IPS-20b (cell line): ENCODE data around the gene GOLGB1.

ENCODE experiments used
- H3K27ac ChIP-seq: one replicate; pipeline ENCODE4 v1.5.1; 2013; ENCODE audit warnings: low read length
- H3K27me3 ChIP-seq: 2 replicates; pipeline ENCODE4 v1.6.1; 2013; ENCODE audit warnings: mild to moderate bottlenecking, low read length, inconsistent platforms; ENCODE audit not compliant: insufficient read depth
- H3K36me3 ChIP-seq: 2 replicates; pipeline ENCODE4 v1.6.1; 2013; ENCODE audit warnings: low read depth, mild to moderate bottlenecking, inconsistent platforms, low read length, moderate library complexity; ENCODE audit not compliant: insufficient read depth
- H3K4me1 ChIP-seq: 2 replicates; pipeline ENCODE4 v1.6.1; 2013; ENCODE audit warnings: mild to moderate bottlenecking, control low read depth, inconsistent platforms, low read length, moderate library complexity; ENCODE audit not compliant: insufficient read depth
- H3K4me3 ChIP-seq: 2 replicates; pipeline ENCODE4 v1.5.1; 2013; ENCODE audit warnings: mild to moderate bottlenecking, low read length, inconsistent platforms
- H3K9ac ChIP-seq: 2 replicates; pipeline ENCODE4 v1.6.1; 2013; ENCODE audit warnings: low read depth, mild to moderate bottlenecking, inconsistent platforms, low read length, moderate library complexity
- H3K9me3 ChIP-seq: 2 replicates; pipeline ENCODE4 v1.6.1; 2013; ENCODE audit warnings: mild to moderate bottlenecking, low read depth, low read length, inconsistent platforms; ENCODE audit not compliant: insufficient read depth

The GOLGB1 gene

GRCh38 chr3:121667333-121667732 lies 82.2 kb downstream of the GOLGB1 start:
- Histone ChIP-seq H3K4me1 (no peaks in the 10 kb centered on the region), H3K4me3 (no peak overlapping the region)

GRCh38 chr3:121665488-121665887 lies 84.1 kb downstream of the GOLGB1 start:
- Histone ChIP-seq H3K27ac (no peak overlapping the region), H3K27me3 (no peaks in the 10 kb centered on the region), H3K4me1 (no peaks in the 10 kb centered on the region), H3K36me3 (peaks cover 72% of the 10 kb centered on the region), H3K9me3 (no peaks in the 10 kb centered on the region), H3K4me3 (no peak overlapping the region), H3K9ac (no peak overlapping the region)

More at GRCh38 chr3:121667333-121667732, 82.2 kb downstream of the GOLGB1 start:
- no peak overlapping the region for H3K27ac ChIP-seq
- H3K27me3 ChIP-seq = no peaks in the 10 kb centered on the region
- H3K9ac ChIP-seq = no peak overlapping the region
- no peaks in the 10 kb centered on the region for H3K9me3 ChIP-seq
- peaks cover 80% of the 10 kb centered on the region for H3K36me3 ChIP-seq

GRCh38 chr3:121663171-121663847 lies 86.2 kb downstream of the GOLGB1 start:
- Histone ChIP-seq H3K9ac (no peak overlapping the region), H3K9me3 (no peaks in the 10 kb centered on the region), H3K36me3 (peaks cover 53% of the 10 kb centered on the region), H3K27ac (no peak overlapping the region), H3K4me1 (no peaks in the 10 kb centered on the region), H3K4me3 (no peak overlapping the region), H3K27me3 (no peaks in the 10 kb centered on the region)

- H3K27me3 ChIP-seq = no peaks in the 10 kb centered on the region
- peaks cover 48% of the 10 kb centered on the region for H3K36me3 ChIP-seq
- no peak overlapping the region for H3K4me3 ChIP-seq
- no peak overlapping the region for H3K9ac ChIP-seq
- H3K27ac ChIP-seq = no peak overlapping the region
- no peaks in the 10 kb centered on the region for H3K9me3 ChIP-seq
- no peaks in the 10 kb centered on the region for H3K4me1 ChIP-seq
Observed at GRCh38 chr3:121662742-121663141, 86.8 kb downstream of the GOLGB1 start.

- Histone ChIP-seq H3K4me1 (no peaks in the 10 kb centered on the region), H3K36me3 (peaks cover 35% of the 10 kb centered on the region), H3K9me3 (no peaks in the 10 kb centered on the region), H3K27ac (no peak overlapping the region), H3K4me3 (no peak overlapping the region), H3K9ac (no peak overlapping the region), H3K27me3 (no peaks in the 10 kb centered on the region)
Observed at GRCh38 chr3:121661376-121661775, 88.2 kb downstream of the GOLGB1 start.

- no peaks in the 10 kb centered on the region for H3K9me3 ChIP-seq
- H3K27ac ChIP-seq = no peak within 1 kb of the TSS
- H3K4me3 ChIP-seq = no peak within 1 kb of the TSS
- peaks cover 27% of the 10 kb centered on the region for H3K36me3 ChIP-seq
- no peak within 1 kb of the TSS for H3K9ac ChIP-seq
- H3K27me3 ChIP-seq = no peaks in the 10 kb centered on the region
- no peaks in the 10 kb centered on the region for H3K4me1 ChIP-seq
Observed at GRCh38 chr3:121660356-121661171, 89.0 kb downstream of the GOLGB1 start, which contains the start of gene HCLS1. Gene HCLS1, minus strand, starts transcription at chr3:121660903. Its CDS starts 2,556 bp downstream, at chr3:121658347.

GRCh38 chr3:121659586-121659985 lies 90.0 kb downstream of the GOLGB1 start:
- Histone ChIP-seq H3K9me3 (no peaks in the 10 kb centered on the region), H3K4me3 (no peak overlapping the region), H3K27ac (no peak overlapping the region), H3K9ac (no peak overlapping the region), H3K27me3 (no peaks in the 10 kb centered on the region), H3K36me3 (peaks cover 20% of the 10 kb centered on the region), H3K4me1 (no peaks in the 10 kb centered on the region)

- peaks cover 13% of the 10 kb centered on the region for H3K36me3 ChIP-seq
- no peak overlapping the region for H3K27ac ChIP-seq
- no peak overlapping the region for H3K4me3 ChIP-seq
- H3K27me3 ChIP-seq = no peaks in the 10 kb centered on the region
- H3K4me1 ChIP-seq = no peaks in the 10 kb centered on the region
- H3K9ac ChIP-seq = no peak overlapping the region
- H3K9me3 ChIP-seq = no peaks in the 10 kb centered on the region
Observed at GRCh38 chr3:121658716-121659435, 90.7 kb downstream of the GOLGB1 start.

GRCh38 chr3:121654493-121655385 lies 94.8 kb downstream of the GOLGB1 start:
- no peak overlapping the region for H3K9ac ChIP-seq
- H3K27me3 ChIP-seq = no peaks in the 10 kb centered on the region
- H3K36me3 ChIP-seq = no peaks in the 10 kb centered on the region
- no peak overlapping the region for H3K27ac ChIP-seq
- H3K9me3 ChIP-seq = no peaks in the 10 kb centered on the region
- H3K4me1 ChIP-seq = no peaks in the 10 kb centered on the region
- H3K4me3 ChIP-seq = no peak overlapping the region

GRCh38 chr3:121651684-121652083 lies 97.9 kb downstream of the GOLGB1 start:
- H3K27me3 ChIP-seq = no peaks in the 10 kb centered on the region
- H3K36me3 ChIP-seq = no peaks in the 10 kb centered on the region
- no peaks in the 10 kb centered on the region for H3K4me1 ChIP-seq
- H3K4me3 ChIP-seq = no peak overlapping the region
- no peaks in the 10 kb centered on the region for H3K9me3 ChIP-seq
- H3K27ac ChIP-seq = no peak overlapping the region
- H3K9ac ChIP-seq = no peak overlapping the region

- no peaks in the 10 kb centered on the region for H3K36me3 ChIP-seq
- no peak overlapping the region for H3K4me3 ChIP-seq
Observed at GRCh38 chr3:121649645-121650044, 99.9 kb downstream of the GOLGB1 start.

More at GRCh38 chr3:121649645-121650044, 99.9 kb downstream of the GOLGB1 start:
- no peak overlapping the region for H3K27ac ChIP-seq
- H3K4me1 ChIP-seq = no peaks in the 10 kb centered on the region
- H3K9me3 ChIP-seq = no peaks in the 10 kb centered on the region
- no peaks in the 10 kb centered on the region for H3K27me3 ChIP-seq
- H3K9ac ChIP-seq = no peak overlapping the region
